ENCODE results near the gene TMPRSS13.

DNA sequence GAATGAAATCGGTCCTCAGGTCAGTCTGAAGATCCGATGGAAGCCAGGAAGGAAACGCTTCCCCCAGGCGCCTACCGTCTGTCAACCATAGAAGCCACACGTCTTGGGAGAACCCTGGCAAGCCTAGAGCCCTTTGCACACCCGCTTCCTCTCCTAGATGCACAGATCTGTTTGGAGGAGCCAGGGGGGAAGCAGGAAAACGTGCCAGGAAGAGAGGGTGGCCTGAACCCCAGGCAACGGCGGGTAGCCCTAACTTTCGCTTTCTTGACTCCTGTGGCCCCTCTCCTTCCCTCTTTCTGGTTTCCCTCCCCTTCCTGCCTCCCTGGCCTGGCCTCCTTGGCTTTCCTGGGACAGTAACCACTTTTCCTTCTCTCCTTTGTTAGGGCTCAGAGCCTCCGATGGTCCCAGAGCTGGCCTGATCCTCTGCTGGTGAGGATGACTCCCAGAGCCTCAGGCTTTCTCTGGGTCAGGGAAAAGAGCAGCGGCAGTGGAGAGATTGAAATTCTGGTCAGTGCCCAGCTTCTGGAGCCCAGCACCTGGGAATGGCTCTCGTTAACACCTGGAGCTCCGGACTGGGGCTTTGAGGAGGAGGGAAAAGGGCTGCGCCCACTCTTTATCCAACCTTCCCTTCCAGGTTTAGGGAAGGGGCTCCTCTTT, 54.8 kb downstream of the TMPRSS13 start:
- TF ChIP-seq, protein P1, sequence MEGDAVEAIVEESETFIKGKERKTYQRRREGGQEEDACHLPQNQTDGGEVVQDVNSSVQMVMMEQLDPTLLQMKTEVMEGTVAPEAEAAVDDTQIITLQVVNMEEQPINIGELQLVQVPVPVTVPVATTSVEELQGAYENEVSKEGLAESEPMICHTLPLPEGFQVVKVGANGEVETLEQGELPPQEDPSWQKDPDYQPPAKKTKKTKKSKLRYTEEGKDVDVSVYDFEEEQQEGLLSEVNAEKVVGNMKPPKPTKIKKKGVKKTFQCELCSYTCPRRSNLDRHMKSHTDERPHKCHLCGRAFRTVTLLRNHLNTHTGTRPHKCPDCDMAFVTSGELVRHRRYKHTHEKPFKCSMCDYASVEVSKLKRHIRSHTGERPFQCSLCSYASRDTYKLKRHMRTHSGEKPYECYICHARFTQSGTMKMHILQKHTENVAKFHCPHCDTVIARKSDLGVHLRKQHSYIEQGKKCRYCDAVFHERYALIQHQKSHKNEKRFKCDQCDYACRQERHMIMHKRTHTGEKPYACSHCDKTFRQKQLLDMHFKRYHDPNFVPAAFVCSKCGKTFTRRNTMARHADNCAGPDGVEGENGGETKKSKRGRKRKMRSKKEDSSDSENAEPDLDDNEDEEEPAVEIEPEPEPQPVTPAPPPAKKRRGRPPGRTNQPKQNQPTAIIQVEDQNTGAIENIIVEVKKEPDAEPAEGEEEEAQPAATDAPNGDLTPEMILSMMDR (IDR thresholded peaks at IDR 0.05) = no peak
- no peak for TF ChIP-seq POLR2A (IDR thresholded peaks at IDR 0.05)

All from esophagus squamous epithelium (tissue), 4 donors.